A549 (cell line): ENCODE measurements around the gene UROC1. TPM values are rescaled to one million over a fixed set of nuclear protein-coding genes. Genes with fewer than 3 reads are reported as not detected.

Source experiments
- ATAC-seq, 2 experiments: fragments of 200-7000 bp in 1 of 2; fragments of >200 bp in 1 of 2; cut with Nextera tagmentation in 1 of 2; cut with Tn5 transposase in 1 of 2; 3 replicates each; pipeline versions ENCODE4 v1.8.0 to v1.9.1; 2018 to 2020; ENCODE audit warnings: mild to moderate bottlenecking in 1 of 2, moderate library complexity in 1 of 2
- CTCF ChIA-PET: fragments of 300-600 bp; sonication (Branson Sonifier 250); formaldehyde crosslinking; extraction: SDS; loops from one replicate; lab custom pipeline; 2021; ENCODE audit warnings: antibody characterized with exemption, inconsistent platforms; lab: Yijun Ruan, JAX
- POLR2A ChIA-PET: fragments of 350-600 bp; formaldehyde crosslinking; extraction: SDS; loops from one replicate; lab custom pipeline; 2021; ENCODE audit warnings: antibody characterized with exemption, inconsistent platforms; lab: Yijun Ruan, JAX
- DNase-seq, 2 experiments: peaks; one replicate each; pipeline versions ENCODE4 v3.0.0 to v3.0.0-alpha.2; 2011 to 2016; ENCODE audit warnings: low read depth in 1 of 2, low spot score in 1 of 2
- FAIRE-seq: peaks from 2 replicates; lab custom pipeline; 2011; peaks lifted over from hg19 to GRCh38; lab: Jason Lieb, UNC
- H3K27ac ChIP-seq, 2 experiments: fragments of >200 bp; sonication (Bioruptor Twin); formaldehyde crosslinking; 3 replicates each; pipeline ENCODE4 v1.5.1; 2016 to 2017
- H3K4me1 ChIP-seq: fragments of >200 bp; sonication (Bioruptor Twin); formaldehyde crosslinking; 3 replicates; pipeline ENCODE4 v1.6.1; 2016
- H3K4me2 ChIP-seq: fragments of >200 bp; sonication (Bioruptor Twin); formaldehyde crosslinking; 3 replicates; pipeline ENCODE4 v1.6.1; 2016
- H3K4me3 ChIP-seq: fragments of >200 bp; sonication (Bioruptor Twin); formaldehyde crosslinking; 3 replicates; pipeline ENCODE4 v1.5.1; 2016
- H3K9me3 ChIP-seq: fragments of >200 bp; sonication (Bioruptor Twin); formaldehyde crosslinking; 3 replicates; pipeline ENCODE4 v1.6.1; 2016
- BHLHE40 ChIP-seq: IDR thresholded peaks from 2 replicates; pipeline ENCODE4 v1.6.1; 2012; ENCODE audit warnings: low read depth, low read length, inconsistent platforms
- CHD4 ChIP-seq: fragments of 200-600 bp; sonication (generic); IDR thresholded peaks from 2 replicates; pipeline ENCODE4 v1.6.1; 2016; ENCODE audit warnings: antibody characterized with exemption, mild to moderate bottlenecking, borderline replicate concordance
- EHMT2 ChIP-seq: fragments of 200-600 bp; sonication (generic); IDR thresholded peaks from 2 replicates; pipeline ENCODE4 v1.6.1; 2016; ENCODE audit warnings: antibody characterized with exemption, low read depth, mild to moderate bottlenecking, moderate library complexity
- EP300 ChIP-seq, 2 experiments: fragments of >200 bp; sonication (Bioruptor Twin); formaldehyde crosslinking; IDR thresholded peaks; 2 replicates in 1 of 2; 3 replicates in 1 of 2; pipeline ENCODE4 v1.6.1; 2016 to 2017
- ESRRA ChIP-seq: fragments of 150-350 bp; IDR thresholded peaks from 2 replicates; pipeline ENCODE4 v1.6.1; 2014; ENCODE audit warnings: mild to moderate bottlenecking, low read length, borderline replicate concordance
- FOSB ChIP-seq: fragments of 250-450 bp; sonication (Bioruptor Pico); IDR thresholded peaks from 2 replicates; pipeline ENCODE4 v1.5.0; 2020; ENCODE audit warnings: mild to moderate bottlenecking, moderate library complexity
- GATA3 ChIP-seq: IDR thresholded peaks from 2 replicates; pipeline ENCODE4 v1.6.1; 2012; ENCODE audit warnings: borderline replicate concordance
- HOXB5 ChIP-seq: fragments of 250-450 bp; sonication (Bioruptor Pico); IDR thresholded peaks from 2 replicates; pipeline ENCODE4 v1.5.0; 2020; ENCODE audit warnings: mild to moderate bottlenecking, moderate library complexity
- JUNB ChIP-seq: fragments of >200 bp; sonication (Bioruptor Twin); formaldehyde crosslinking; IDR thresholded peaks from 2 replicates; pipeline ENCODE4 v1.6.1; 2016
- MAFK ChIP-seq: fragments of 450-650 bp; IDR thresholded peaks from 2 replicates; pipeline ENCODE4 v1.6.1; 2014; ENCODE audit not compliant: partially characterized antibody
- MYC ChIP-seq: IDR thresholded peaks from 2 replicates; pipeline ENCODE4 v1.6.1; 2012; ENCODE audit warnings: mild to moderate bottlenecking, inconsistent platforms, low read length, improper control_type of control experiment, borderline replicate concordance
- POLR2A ChIP-seq: IDR thresholded peaks from 2 replicates; pipeline ENCODE4 v1.6.1; 2012; ENCODE audit warnings: mild to moderate bottlenecking, low read length
- RARB ChIP-seq: fragments of 250-450 bp; sonication (Bioruptor Pico); IDR thresholded peaks from 2 replicates; pipeline ENCODE4 v1.8.0; 2021; ENCODE audit warnings: mild to moderate bottlenecking, moderate library complexity
- RCOR1 ChIP-seq: fragments of 150-350 bp; IDR thresholded peaks from 2 replicates; pipeline ENCODE4 v1.6.1; 2014; ENCODE audit warnings: antibody characterized with exemption, low read length, low read depth
- RFX5 ChIP-seq: fragments of 450-650 bp; IDR thresholded peaks from 2 replicates; pipeline ENCODE4 v1.7.1; 2014; ENCODE audit warnings: antibody characterized with exemption, mild to moderate bottlenecking, moderate library complexity
- RNF2 ChIP-seq: fragments of 200-600 bp; sonication (generic); IDR thresholded peaks from 2 replicates; pipeline ENCODE4 v1.6.1; 2016; ENCODE audit warnings: low read depth, mild to moderate bottlenecking, antibody characterized with exemption, moderate library complexity, borderline replicate concordance
- SMC3 ChIP-seq: fragments of >200 bp; sonication (Bioruptor Twin); formaldehyde crosslinking; IDR thresholded peaks from 3 replicates; pipeline ENCODE4 v1.6.1; 2018; ENCODE audit warnings: inconsistent platforms
- TFCP2L1 ChIP-seq: fragments of 250-450 bp; sonication (Bioruptor Pico); IDR thresholded peaks from 2 replicates; pipeline ENCODE4 v1.5.0; 2021; ENCODE audit warnings: mild to moderate bottlenecking
- TP53 ChIP-seq: fragments of 250-450 bp; sonication (Bioruptor Pico); IDR thresholded peaks from 2 replicates; pipeline ENCODE4 v1.5.0; 2021; ENCODE audit warnings: mild to moderate bottlenecking, moderate library complexity
- ZNF302 ChIP-seq: fragments of 250-450 bp; sonication (Bioruptor Pico); IDR thresholded peaks from 2 replicates; pipeline ENCODE4 v1.9.0; 2021; ENCODE audit warnings: inconsistent platforms, mild to moderate bottlenecking, moderate library complexity
- WGBS: methylation state at CpG from one replicate; pipeline ENCODE4 v1.1.6; 2017; ENCODE audit errors: missing lambda C conversion rate; 5-methylcytosine and 5-hydroxymethylcytosine counted together
- polyA plus RNA-seq, 4 experiments: library from polyadenylated mRNA; depleted of rRNA in 3 of 4; stranded (reverse); fragments of >200 nt; fragmentation: RNase III in 1 of 4; extraction: RNeasy Plus Mini Kit Qiagen cat#74134 plus additional on column Dnase treatment in 1 of 4; gene quantifications; 2 replicates in 3 of 4; 3 replicates in 1 of 4; pipeline ENCODE4 v1.2.3, GENCODE V29; 2011 to 2017
- TF ChIP-seq, protein P1 (sequence below): fragments of >200 bp; sonication (Bioruptor Twin); formaldehyde crosslinking; IDR thresholded peaks from 2 replicates; pipeline ENCODE4 v1.6.1; 2016
- TF ChIP-seq, protein P2 (sequence below): fragments of >200 bp; sonication (Bioruptor Twin); formaldehyde crosslinking; IDR thresholded peaks from 3 replicates; pipeline ENCODE4 v1.5.1; 2016
- TF ChIP-seq, protein P3 (sequence below): IDR thresholded peaks from 2 replicates; pipeline ENCODE4 v1.6.1; 2012
- TF ChIP-seq, protein P4 (sequence below): IDR thresholded peaks from 2 replicates; pipeline ENCODE4 v1.6.1; 2012
- TF ChIP-seq, protein P5 (sequence below): fragments of >200 bp; sonication (Bioruptor Twin); formaldehyde crosslinking; IDR thresholded peaks from 3 replicates; pipeline ENCODE4 v1.6.1; 2016
- TF ChIP-seq, protein P6 (sequence below): fragments of 250-450 bp; sonication (Bioruptor Pico); IDR thresholded peaks from 2 replicates; pipeline ENCODE4 v1.5.0; 2021; ENCODE audit warnings: mild to moderate bottlenecking, moderate library complexity, borderline replicate concordance
- TF ChIP-seq, protein P7 (sequence below): fragments of 200-600 bp; sonication (generic); IDR thresholded peaks from 2 replicates; pipeline ENCODE4 v1.6.1; 2016; ENCODE audit warnings: antibody characterized with exemption, mild to moderate bottlenecking, moderate library complexity

UROC1 gene
- polyA plus RNA-seq, 2 of the 4 experiments (the other 2 are of a cell fraction) = not detected

DNA sequence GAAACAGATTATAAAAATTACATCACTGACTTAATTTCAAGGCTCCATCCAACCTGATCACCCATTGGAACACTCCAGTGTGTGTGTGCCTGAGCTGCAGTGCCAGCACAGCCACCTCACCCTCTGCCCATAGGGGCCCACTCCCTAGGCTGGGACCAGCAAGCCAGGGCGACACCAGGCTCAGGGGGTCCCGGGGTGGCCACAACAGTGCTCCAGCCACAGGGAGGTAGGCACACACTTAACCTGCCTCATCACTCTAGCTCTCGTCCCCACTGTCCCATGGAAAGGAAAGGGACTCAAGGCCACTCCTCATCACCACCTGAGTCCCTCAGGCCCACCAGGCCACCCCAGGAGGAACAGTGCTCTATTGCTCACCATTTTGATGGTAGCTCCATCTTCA, 66.8 kb downstream of the UROC1 start:
- TF ChIP-seq, protein P1, sequence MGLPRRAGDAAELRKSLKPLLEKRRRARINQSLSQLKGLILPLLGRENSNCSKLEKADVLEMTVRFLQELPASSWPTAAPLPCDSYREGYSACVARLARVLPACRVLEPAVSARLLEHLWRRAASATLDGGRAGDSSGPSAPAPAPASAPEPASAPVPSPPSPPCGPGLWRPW = no peak
- TF ChIP-seq, protein P2, sequence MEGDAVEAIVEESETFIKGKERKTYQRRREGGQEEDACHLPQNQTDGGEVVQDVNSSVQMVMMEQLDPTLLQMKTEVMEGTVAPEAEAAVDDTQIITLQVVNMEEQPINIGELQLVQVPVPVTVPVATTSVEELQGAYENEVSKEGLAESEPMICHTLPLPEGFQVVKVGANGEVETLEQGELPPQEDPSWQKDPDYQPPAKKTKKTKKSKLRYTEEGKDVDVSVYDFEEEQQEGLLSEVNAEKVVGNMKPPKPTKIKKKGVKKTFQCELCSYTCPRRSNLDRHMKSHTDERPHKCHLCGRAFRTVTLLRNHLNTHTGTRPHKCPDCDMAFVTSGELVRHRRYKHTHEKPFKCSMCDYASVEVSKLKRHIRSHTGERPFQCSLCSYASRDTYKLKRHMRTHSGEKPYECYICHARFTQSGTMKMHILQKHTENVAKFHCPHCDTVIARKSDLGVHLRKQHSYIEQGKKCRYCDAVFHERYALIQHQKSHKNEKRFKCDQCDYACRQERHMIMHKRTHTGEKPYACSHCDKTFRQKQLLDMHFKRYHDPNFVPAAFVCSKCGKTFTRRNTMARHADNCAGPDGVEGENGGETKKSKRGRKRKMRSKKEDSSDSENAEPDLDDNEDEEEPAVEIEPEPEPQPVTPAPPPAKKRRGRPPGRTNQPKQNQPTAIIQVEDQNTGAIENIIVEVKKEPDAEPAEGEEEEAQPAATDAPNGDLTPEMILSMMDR = no peak
- TF ChIP-seq RNF2 (no peak), TP53 (CRISPR knock-in tag) (no peak), TFCP2L1 (CRISPR knock-in tag) (no peak), SMC3 (no peak), FOSB (no peak), POLR2A (no peak), JUNB (no peak), EP300 (IDR thresholded peaks at IDR 0.05) (no peak), MAFK (no peak), BHLHE40 (no peak), EHMT2 (no peak), ZNF302 (CRISPR knock-in tag) (no peak), ESRRA (no peak)
- TF ChIP-seq, protein P3, sequence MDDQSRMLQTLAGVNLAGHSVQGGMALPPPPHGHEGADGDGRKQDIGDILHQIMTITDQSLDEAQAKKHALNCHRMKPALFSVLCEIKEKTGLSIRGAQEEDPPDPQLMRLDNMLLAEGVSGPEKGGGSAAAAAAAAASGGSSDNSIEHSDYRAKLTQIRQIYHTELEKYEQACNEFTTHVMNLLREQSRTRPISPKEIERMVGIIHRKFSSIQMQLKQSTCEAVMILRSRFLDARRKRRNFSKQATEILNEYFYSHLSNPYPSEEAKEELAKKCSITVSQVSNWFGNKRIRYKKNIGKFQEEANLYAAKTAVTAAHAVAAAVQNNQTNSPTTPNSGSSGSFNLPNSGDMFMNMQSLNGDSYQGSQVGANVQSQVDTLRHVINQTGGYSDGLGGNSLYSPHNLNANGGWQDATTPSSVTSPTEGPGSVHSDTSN = no peak
- TF ChIP-seq, protein P4, sequence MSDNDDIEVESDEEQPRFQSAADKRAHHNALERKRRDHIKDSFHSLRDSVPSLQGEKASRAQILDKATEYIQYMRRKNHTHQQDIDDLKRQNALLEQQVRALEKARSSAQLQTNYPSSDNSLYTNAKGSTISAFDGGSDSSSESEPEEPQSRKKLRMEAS = no peak
- Histone ChIP-seq H3K4me3 (no peak overlapping the region), H3K4me1 (no peaks in the 10 kb centered on the region), H3K27ac (no peak overlapping the region), H3K9me3 (no peaks in the 10 kb centered on the region), H3K4me2 (no peak overlapping the region)
- DNase-seq = no peak
- WGBS = 100% methylated on average over 1 of the region's 3 CpGs
- POLR2A ChIA-PET = no interaction called here
- FAIRE-seq = no peak
- no peak for ATAC-seq
- CTCF ChIA-PET = no interaction called here

DNA sequence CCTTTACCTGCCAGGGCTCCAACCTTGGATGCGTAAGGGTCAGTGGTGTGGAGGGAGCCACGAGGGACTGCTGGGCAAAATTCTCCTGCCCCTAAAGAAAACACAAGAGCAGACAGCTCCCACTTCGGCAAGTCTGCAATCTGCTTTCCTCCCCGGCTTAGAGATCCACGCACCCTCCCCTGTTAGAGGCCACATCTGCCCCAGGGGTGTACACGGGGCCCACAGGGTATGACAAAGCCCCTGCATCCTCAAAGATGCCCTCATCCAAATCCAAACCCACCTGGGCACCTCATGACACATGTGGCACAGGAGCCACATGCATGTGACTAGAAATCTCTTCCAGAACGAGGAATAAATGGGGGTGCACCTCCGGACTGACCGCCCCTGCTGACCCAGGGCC, 67.4 kb downstream of the UROC1 start:
- no peak overlapping the region for H3K27ac ChIP-seq
- ChIA-PET CTCF (no interaction called here), POLR2A (no interaction called here)
- H3K4me1 ChIP-seq = no peaks in the 10 kb centered on the region
- FAIRE-seq (no peak), ATAC-seq (no peak), DNase-seq (no peak)
- WGBS = 83% methylated on average over 7 of the region's 9 CpGs
- H3K4me3 ChIP-seq = no peak overlapping the region
- H3K9me3 ChIP-seq = no peaks in the 10 kb centered on the region
- H3K4me2 ChIP-seq = no peak overlapping the region
- TF ChIP-seq RCOR1 = no peak
- no peak for TF ChIP-seq RFX5
- TF ChIP-seq, protein P2 = no peak
- TF ChIP-seq HOXB5 (CRISPR knock-in tag) = no peak
- no peak for TF ChIP-seq TFCP2L1 (CRISPR knock-in tag)
- TF ChIP-seq, protein P5, sequence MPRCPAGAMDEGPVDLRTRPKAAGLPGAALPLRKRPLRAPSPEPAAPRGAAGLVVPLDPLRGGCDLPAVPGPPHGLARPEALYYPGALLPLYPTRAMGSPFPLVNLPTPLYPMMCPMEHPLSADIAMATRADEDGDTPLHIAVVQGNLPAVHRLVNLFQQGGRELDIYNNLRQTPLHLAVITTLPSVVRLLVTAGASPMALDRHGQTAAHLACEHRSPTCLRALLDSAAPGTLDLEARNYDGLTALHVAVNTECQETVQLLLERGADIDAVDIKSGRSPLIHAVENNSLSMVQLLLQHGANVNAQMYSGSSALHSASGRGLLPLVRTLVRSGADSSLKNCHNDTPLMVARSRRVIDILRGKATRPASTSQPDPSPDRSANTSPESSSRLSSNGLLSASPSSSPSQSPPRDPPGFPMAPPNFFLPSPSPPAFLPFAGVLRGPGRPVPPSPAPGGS = no peak
- no peak for TF ChIP-seq CHD4
- no peak for TF ChIP-seq MYC
- TF ChIP-seq ZNF302 (CRISPR knock-in tag) = no peak
- TF ChIP-seq GATA3 = no peak
- no peak for TF ChIP-seq RARB (CRISPR knock-in tag)
- TF ChIP-seq, protein P6, sequence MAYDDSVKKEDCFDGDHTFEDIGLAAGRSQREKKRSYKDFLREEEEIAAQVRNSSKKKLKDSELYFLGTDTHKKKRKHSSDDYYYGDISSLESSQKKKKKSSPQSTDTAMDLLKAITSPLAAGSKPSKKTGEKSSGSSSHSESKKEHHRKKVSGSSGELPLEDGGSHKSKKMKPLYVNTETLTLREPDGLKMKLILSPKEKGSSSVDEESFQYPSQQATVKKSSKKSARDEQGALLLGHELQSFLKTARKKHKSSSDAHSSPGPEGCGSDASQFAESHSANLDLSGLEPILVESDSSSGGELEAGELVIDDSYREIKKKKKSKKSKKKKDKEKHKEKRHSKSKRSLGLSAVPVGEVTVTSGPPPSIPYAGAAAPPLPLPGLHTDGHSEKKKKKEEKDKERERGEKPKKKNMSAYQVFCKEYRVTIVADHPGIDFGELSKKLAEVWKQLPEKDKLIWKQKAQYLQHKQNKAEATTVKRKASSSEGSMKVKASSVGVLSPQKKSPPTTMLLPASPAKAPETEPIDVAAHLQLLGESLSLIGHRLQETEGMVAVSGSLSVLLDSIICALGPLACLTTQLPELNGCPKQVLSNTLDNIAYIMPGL (CRISPR knock-in tag) = no peak
- TF ChIP-seq, protein P7, sequence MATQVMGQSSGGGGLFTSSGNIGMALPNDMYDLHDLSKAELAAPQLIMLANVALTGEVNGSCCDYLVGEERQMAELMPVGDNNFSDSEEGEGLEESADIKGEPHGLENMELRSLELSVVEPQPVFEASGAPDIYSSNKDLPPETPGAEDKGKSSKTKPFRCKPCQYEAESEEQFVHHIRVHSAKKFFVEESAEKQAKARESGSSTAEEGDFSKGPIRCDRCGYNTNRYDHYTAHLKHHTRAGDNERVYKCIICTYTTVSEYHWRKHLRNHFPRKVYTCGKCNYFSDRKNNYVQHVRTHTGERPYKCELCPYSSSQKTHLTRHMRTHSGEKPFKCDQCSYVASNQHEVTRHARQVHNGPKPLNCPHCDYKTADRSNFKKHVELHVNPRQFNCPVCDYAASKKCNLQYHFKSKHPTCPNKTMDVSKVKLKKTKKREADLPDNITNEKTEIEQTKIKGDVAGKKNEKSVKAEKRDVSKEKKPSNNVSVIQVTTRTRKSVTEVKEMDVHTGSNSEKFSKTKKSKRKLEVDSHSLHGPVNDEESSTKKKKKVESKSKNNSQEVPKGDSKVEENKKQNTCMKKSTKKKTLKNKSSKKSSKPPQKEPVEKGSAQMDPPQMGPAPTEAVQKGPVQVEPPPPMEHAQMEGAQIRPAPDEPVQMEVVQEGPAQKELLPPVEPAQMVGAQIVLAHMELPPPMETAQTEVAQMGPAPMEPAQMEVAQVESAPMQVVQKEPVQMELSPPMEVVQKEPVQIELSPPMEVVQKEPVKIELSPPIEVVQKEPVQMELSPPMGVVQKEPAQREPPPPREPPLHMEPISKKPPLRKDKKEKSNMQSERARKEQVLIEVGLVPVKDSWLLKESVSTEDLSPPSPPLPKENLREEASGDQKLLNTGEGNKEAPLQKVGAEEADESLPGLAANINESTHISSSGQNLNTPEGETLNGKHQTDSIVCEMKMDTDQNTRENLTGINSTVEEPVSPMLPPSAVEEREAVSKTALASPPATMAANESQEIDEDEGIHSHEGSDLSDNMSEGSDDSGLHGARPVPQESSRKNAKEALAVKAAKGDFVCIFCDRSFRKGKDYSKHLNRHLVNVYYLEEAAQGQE = no peak
